Nucleus accumbens (tissue), 56 donors: Measurements from ENCODE around the gene CHMP4A.
A peak's percentile ranks its signal among the peaks of the same experiment; 100 is the strongest.

Experiments
- DNase-seq, 56 donors: peaks; one replicate each; lab custom pipeline; 2025; lab: John Stamatoyannopoulos, UW

CHMP4A gene, protein sequence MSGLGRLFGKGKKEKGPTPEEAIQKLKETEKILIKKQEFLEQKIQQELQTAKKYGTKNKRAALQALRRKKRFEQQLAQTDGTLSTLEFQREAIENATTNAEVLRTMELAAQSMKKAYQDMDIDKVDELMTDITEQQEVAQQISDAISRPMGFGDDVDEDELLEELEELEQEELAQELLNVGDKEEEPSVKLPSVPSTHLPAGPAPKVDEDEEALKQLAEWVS

DNA sequence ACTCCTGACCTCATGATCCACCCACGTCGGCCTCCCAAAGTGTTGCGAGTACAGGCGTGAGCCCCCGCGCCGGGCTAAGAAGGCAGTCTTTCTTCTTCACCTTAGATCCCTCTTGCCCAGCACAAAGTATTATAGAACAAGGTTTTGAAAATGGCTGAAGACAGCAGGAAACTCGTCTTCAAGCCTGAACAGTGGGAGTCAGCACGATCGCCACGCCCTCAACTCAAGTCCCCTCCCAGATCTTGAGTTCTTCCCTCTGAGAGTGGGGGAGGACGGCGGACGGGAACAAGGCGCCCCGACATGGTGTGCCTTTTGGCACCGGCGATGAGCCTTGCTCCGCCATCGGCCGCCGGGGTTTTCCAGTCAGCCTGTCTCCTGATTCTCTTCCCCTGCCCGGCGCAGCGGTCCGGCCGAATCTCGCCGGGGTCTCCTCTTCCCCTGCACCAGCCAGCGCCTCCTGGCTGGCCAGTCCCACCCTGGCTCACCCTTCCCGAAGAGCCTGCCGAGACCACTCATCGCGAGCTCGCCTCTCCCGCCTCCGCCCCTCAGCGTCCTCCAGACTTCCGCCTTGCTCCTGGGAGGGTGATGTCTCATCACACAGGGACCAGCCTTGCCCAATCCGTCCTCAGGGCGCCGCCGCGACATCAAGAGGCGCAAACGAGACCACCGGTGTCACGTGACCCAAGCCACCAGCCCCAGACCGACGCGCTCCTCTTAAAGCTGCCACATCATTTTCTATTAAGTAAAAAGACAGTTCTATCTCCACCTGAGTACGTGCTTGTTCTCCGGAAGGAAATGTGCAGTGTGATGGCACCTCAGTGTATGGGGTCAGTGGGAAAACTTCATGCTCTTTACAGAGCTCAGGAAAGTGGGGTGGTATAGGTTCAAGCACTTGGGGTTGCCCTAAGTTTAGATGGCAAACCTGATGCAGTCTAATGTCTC lies at the start of gene CHMP4A:
Gene CHMP4A (minus strand): TSS at position 565 of the 942 bp plus-strand sequence. CDS start 49 bp downstream, at position 516.
- DNase-seq, result peak; percentile 37 to 97 (median 88)

DNA sequence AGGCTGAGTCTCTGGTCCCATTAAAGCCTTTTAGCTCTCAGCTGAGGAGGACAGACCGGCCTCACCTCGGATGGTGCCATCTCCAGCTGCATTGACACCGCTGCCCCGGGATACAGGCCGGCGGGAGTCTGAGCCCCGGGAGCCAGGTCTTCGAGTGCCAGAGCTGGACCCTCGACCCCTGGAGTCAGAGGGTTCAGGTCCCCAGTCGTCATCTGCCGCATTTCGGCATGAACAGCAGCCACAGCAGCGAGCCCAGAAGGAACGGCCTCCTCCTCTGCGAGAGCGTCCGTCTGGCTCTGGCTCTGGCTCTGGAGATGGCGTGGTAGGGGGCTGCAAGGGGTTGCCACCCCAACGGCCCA lies 48.7 kb upstream of the CHMP4A start:
- DNase-seq, result no peak

DNA sequence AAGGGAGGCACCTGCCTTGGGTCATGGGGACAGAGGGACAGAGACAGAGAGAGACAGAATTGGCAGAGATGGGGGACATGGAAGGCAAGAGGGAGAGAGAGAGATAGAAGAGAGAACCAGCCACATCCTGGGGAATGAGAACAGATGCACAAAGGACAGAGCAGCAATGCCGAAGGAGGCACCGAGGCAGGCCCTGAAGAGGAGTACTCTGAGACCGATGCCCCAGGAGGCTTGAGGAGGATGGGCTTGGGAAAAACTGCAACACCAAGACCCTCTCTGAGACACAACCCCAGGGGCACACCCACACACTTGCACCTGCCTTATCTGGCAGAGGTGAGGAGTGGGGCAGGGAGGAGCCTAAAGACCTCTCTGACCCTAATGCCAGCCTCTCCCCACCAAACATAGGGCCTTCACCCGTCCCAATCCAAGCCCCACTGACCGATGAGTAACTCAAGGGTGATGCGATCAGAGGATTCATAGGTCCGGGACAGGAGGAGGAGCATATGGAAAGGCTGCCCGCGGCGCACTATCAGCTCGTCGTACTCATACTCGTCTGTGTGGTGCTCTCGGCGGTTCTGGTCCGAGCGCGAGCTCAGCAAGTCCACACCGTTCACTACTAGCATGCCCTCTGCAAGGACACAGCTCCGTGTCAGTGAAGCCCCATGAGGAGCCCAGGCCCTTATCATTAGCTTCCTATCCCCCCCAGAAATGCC lies 48.1 kb upstream of the CHMP4A start:
- DNase-seq, result no peak

DNA sequence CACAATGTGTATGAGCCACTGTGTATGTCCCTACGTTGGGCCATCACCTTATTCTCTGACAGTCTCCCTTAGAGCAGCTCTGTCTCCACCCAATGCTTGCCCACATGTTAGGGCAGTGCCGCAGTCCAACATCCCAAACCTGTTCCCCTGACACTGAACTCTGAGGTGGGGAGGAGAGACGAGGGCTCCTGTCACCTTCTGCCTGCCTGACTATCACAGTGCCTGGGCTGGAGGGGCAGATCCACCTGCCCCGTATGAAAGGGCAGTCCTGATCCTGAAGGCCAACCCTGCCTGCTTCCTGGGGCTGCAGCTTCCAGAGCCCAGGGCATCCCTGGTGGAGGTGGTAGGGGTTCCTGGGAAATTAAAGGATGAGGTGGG lies 47.5 kb upstream of the CHMP4A start:
- no peak for DNase-seq

DNA sequence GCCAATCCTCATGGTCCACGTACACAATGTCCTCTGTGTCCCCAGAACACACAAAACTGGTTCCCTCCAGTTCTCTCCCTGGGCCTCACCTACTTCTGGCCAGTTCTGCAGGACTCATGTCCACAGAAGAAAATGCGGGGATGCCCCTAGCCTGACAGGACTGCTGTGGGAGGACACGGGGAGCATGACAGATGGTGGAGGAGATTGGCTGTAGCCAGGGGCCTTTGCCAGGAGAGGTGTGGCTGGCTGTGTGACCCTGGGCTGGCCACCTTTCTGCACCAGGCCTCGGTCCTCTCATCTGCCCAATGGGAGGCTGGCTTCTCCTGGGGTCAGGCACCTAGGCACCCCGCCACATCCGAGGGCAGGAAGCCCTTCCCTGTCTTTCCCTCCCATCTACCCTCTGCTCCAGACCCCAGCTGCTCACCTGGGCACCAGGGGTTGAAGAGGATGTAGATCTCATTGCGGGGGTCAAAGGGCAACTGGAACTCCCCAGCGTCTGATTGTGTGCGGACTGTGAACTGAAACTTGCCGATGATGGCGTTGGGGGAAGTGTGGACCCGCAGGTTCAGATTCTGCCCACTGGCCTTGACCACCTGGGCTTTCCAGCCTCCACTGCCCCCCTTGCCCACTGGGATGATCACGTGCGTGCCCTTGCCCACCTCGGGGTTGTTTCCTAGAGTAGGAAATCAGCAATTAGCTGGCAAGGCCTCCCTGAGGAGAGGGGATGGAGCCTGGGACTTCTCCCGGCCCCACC lies 46.9 kb upstream of the CHMP4A start:
- DNase-seq, result no peak

DNA sequence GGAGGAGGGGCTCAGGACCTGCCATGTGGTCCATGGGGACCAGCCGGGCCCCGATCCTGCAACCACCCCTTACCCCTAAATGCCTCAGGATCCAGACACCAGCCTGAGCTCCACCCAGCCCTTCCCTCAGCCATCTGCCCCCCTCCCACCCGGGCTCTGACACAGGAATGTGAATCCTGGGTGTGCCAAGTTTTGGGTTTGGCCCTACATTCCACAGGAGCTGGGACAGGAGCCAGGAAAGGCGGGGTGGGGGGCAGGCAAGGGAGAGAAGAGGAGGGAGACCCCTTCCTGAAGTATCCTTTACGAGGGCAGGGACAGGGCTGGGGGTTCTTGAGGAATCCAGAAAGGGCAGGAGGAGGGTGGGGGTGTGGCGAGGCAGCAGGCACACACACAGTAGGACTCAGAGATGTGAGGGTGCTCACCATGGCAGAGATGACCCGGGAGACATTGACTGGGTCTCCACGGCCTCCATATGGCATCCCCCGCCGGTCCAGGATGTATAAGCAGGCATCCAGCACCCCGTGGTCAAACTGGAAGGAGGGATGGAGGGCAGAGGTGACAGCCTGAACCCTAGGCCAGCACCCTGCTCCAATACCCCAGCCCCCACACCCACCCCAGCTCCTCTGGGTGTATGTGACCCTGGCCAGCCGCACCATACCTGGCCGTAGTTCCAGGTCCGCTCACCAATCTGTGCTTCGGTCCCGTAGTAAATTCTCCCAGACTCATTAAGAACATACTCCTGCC lies 46.2 kb upstream of the CHMP4A start:
- no peak for DNase-seq

DNA sequence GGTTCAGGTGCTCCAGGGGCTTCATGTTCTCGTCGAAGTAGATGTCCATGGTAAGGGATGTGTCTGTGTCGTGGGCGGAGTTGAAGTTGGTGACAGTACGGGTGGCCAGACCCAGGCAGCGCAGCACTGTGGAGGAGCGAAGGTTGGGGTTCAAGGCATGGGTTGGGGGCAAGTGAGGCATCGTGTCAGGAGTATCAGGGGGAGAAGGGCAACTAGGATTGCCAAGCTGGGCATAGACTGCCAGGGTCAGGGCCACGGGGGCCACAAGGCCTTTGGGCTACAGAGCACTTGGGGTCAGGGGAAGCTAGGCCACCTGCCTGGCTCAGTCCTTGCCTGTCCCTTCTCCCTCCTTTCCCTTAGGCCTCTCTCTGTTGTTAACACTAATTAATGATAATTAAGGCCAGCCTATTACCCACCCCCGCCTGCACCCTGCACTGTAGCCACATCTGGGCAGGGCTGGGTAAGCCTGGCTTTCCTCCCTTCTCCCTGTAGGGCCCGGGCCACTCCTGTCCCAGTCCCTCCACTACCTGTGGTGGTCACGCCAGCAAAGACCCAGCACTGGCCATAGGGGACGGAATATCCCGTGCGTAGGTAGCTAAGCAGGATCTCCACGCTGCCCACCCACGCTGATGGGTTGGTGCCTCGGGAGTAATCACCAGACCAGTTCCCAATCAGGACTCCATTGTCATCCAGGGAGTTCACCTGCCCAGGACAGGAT lies 45.4 kb upstream of the CHMP4A start:
- no peak for DNase-seq

DNA sequence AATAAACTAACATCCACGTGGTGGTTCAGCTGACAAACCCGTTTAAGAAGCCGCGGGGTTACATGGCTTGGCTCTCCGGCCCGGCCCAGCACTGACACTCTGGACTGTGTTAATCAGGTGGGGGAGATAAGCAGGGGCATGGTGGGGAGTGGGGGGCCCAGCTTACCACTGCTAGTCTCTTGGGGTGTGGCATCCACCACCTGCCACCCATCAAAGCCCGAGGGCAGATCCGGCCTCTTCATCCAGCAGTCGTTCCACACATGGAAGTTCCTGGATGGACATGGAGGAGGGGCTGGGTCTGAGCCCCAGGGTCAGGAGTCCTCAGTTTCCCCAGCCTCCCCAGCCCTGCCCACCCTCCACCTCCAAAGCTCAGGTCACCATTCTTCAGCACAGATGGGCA lies 44.8 kb upstream of the CHMP4A start:
- no peak for DNase-seq

DNA sequence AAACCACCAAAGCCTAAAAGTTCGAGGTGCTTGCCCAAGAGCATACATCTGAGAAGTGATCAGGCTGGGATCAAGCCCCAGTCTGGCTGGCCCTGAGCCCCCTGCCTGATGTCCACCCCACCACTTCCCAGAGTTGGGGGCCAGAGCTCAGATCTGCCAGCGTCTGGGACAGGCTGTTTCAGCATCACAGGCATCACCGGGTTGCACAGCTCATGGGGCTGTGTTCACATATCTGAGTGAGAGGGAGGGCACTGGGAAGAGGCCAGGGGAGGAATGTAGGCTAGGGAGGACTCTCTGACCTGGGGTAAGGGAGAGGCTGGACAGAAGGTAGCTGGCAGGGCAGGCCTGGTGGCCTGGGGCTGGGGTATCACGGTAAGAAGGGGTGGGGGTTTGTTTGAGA lies 43.7 kb upstream of the CHMP4A start:
- no peak for DNase-seq

DNA sequence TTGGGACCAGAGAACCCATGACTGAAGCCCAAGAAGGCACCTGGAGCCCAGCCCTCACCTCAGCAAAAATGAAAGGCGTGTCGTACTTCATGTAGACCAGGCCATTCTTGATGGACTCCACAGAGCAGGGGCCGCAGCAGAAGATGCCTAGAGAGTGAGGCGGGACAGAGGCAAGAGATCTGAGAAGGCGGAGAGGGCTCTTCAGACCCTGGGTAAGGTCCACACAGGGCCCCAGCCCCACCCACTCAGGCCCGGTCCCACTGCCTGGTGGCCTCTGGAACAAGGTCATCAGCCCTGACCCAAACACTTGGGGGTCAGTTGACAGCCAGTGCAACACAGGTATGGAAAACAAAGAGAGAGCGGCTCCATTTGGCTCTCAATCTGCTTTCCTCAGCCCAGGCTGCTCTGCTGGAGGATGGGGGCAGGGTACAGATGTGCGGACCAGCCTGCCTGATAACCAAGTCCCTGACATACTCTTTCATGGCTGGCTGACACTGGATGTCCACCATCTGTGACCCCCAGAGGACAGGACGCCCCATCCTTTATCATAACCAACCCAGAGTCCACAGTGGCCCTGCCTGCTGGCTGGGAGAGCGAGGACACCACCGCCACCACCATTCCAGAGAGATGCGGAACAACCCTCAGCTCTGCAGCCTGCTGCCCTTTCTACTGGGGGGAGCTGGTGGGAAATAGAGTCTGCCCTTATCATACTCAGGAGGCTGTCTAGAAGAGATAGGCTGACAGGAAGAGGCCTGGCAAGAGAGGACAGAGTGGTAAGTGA lies 42.8 kb upstream of the CHMP4A start:
- DNase-seq, result no peak

DNA sequence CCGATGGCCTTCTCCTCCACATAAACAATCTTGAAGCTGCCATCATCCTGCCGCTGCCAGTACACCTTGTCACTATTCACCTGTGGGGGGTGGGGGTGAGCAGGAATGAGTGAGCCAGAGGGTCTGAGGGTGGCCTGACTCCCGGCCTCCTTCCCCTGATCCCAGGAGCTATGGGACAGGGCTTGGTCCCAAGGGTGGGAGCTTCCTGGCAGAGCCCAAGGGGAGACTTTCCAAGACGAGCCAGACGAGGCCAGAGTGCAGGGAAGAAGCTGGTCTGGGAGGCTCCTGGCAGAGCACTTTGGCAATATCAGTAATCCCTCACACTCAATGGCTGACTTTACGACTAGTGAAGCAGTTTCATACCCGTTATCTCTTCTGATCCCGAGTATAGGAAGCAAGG lies 42.1 kb upstream of the CHMP4A start:
- no peak for DNase-seq

DNA sequence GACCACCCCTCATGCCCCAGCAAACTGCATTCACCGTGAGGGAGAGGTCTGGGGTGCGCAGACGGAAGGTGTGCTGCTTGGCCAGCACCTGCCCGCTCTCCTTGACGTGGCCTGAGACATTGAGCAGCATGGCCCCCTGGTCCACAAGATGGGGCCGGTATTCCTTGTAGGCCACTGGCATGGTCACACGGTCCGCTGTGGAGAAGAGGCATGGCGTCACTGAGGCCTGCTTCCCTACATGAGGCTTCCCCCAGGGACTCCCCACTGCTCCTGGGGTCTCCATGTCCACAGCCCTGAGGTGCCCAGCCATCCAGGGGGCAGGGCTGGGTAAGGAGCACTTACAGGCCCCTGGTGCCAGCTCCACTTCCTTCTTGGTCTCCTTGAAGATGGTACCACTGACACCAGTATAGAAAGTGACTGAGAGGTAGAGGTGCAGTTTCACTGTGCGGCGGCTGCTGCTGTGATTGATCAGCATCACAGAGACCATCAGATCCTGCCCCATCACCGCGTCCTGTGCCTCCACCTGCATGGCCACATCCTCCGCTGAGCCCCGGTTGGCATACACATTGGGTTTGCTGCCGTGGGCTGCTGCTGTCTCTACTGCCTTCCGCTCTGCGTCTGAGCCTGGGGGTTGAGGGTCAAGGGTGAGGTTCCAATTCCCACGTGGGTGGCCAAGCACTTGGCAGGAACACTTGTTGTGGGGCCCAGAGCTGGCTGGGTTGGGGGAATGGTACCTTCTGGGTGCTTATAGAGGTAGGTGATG lies 41.5 kb upstream of the CHMP4A start:
- no peak for DNase-seq

DNA sequence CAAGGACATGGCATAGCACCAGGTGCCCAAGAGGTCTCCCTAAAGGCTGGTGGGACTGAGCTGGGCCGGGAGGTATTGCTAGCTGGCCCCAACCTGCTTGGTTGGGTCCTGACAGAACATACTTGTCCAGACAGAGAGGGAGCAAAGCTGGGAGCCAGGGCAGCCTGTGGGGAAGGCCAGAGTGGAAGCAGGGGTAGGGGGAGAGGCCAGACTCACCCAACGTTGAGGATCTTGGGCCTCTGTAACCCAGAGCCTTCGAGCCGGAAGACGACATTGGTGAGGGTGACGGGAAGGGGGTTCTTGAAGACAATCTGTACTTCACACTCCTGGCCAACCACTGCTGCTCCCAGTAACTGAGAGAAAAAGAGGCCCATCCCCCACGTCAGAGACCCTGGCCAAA lies 40.6 kb upstream of the CHMP4A start:
- no peak for DNase-seq

DNA sequence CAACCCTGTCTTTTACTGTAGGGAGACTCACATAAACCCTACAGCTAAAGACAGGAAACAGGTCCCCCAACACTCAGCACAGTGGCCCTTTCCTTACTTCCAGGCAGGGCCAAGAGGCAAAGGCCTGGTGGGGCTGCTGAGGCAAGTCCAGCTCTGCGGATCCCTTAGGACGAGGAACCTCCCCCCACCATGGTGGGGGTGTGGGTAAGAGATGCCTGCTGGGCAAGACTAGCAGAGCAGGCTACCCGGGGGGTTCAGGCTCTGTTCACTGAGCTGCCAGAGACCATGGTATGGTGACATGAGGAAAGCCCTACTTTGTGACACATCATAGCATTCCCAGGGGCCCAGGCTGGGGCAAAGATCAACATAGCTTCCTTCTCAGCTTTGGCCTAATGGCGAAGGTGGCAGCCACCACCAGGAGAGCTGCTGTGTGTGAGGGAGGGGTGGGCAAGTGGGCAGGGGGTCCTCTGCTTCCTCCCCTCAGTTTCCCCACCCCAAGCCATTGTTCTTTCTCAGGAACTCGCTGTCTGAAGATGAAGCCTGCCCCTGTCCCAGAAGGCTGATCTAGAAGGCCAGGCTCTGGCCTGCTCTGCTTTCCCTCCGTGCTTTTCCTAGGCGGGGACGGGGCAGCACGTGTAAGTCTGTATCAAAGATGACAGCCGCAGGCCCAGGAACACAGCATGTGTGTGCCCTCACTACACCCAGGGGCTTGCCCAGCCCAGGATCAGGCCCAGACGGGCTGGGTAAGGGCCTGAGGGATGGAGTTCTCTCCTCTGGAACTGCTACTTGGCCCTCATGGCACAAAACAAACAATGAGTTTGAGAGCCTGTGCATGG lies 39.2 kb upstream of the CHMP4A start:
- DNase-seq, result no peak

DNA sequence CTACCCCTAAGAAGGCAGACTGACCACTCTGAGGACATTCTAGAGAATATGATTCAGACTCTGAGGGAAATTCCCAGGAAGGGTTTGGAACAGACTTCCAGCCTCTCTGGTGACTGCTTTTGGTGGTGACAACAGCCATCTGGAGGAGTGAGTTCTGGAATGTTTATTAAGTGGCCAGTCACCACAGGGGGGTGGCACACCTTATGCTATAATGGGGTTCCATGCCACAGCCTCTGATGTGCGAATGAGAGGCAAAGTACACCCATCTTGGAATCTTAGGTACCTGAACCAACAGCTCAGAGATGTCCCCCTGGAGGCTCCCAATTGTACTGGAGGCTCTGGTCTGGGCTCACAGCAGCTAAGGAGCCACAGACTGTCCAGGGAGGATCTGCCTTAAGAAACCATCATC lies 38.6 kb upstream of the CHMP4A start:
- DNase-seq, result no peak

DNA sequence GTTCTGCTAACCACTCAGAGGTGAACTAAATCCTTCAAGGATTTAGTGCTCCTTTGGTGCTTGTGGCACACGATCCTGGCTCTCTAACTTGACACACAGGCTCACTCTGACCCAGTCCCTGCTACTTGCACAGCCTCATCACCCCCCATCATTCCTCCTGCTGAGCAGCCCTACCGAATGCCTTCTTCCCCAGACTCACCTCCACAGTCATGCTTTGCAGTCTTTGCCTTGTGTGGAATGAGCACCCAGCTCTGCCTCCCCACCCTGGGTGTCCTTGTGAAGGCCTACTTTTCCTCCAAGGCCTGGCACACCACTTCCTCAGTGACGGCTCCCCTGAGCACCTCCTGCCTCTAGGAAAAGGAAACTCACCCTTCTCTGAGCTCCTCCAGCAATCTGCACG lies 37.1 kb upstream of the CHMP4A start:
- no peak for DNase-seq
